ENCODE measurements around the gene ANKRD20A1.
"Not testable (repeated sequence)": the region's sequence is repeated elsewhere in the genome, so short reads cannot be mapped to it uniquely, and the experiment has no call there.

The ANKRD20A1 gene

GRCh38 chr9:67858871-67859270 lies at the start of gene ANKRD20A1:
Gene ANKRD20A1, plus strand, starts transcription at chr9:67858931. Its CDS starts 496 bp downstream, at chr9:67859427.
- in situ Hi-C loops (cut with MboI; ENCODE audit: low sequenced_read_pairs), result not testable (repeated sequence)

GRCh38 chr9:67832088-67832487 lies 26.6 kb upstream of the ANKRD20A1 start:
- in situ Hi-C loops (cut with MboI; ENCODE audit: low sequenced_read_pairs), result not testable (repeated sequence)
